ENCODE data around the gene SUFU. TPM values are rescaled to one million over a fixed set of nuclear protein-coding genes. Genes with fewer than 3 reads are reported as not detected.

The SUFU gene
- total RNA-seq, 1 experiment from 2014 or later: 13.1 TPM

DNA sequence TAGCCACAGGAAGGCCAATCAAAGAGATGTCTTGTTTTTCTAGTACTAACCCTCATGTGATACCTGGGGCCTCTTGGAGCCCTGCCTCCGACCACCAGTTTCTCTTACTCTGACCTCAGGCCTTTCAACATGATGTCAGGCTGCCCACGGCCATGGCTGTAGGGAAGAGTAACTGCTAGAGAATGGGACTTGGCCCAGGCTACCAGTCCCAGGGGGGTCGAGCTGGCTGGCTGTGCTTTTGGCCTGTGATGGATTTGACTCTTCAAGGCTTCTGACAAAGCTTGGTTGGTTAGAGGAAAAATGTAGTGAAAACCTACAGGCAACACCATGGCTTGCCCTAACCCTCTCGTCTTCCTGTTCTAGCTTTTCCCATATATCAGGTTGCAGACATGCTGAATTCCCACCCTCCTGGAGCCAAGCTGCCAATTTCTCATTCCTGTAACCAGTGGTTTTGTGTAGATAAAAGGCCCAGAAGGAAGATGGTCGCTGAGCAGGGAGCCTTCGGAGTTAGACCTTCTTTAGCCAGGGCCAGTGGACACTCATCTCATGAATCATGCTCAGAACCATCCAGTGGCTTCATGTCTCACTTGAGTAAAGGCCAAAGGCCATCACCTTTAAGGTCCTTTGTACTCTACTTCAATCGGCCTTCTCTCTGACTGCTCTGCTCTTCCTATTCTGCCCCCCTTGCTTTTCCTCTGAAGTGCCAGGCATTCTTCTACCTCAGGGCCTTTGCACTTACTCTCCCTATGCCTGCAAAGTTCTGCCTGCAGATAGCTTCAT lies 19.7 kb downstream of the SUFU start (continued):
- TF ChIP-seq, protein P1, sequence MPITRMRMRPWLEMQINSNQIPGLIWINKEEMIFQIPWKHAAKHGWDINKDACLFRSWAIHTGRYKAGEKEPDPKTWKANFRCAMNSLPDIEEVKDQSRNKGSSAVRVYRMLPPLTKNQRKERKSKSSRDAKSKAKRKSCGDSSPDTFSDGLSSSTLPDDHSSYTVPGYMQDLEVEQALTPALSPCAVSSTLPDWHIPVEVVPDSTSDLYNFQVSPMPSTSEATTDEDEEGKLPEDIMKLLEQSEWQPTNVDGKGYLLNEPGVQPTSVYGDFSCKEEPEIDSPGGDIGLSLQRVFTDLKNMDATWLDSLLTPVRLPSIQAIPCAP (CRISPR knock-in tag; IDR thresholded peaks at IDR 0.05): no peak
- no peak for TF ChIP-seq KAT7 (CRISPR knock-in tag; IDR thresholded peaks at IDR 0.05; ENCODE audit: borderline replicate concordance)
- TF ChIP-seq, protein P2, sequence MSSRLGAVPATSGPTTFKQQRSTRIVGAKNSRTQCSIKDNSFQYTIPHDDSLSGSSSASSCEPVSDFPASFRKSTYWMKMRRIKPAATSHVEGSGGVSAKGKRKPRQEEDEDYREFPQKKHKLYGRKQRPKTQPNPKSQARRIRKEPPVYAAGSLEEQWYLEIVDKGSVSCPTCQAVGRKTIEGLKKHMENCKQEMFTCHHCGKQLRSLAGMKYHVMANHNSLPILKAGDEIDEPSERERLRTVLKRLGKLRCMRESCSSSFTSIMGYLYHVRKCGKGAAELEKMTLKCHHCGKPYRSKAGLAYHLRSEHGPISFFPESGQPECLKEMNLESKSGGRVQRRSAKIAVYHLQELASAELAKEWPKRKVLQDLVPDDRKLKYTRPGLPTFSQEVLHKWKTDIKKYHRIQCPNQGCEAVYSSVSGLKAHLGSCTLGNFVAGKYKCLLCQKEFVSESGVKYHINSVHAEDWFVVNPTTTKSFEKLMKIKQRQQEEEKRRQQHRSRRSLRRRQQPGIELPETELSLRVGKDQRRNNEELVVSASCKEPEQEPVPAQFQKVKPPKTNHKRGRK (CRISPR knock-in tag; IDR thresholded peaks at IDR 0.05; ENCODE audit: borderline replicate concordance): no peak

DNA sequence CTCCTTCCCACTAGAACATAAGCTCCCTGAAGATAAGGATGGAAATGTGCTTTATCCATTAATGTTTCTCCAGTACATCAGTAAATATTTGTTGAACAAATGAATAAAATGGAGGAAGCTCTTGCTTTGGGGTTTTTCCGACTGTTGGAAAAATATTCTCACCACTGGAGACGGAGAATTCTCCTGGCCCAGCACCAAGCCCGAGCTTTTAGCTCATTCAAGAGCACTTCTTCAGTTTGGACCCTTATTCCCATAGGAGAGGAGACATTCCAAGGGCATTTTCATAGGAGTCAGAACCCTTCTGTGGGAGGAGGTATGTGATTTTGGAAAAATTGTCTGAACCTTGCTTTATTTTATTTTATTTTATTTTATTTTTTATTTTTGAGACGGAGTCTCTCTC lies 21.0 kb downstream of the SUFU start:
- TF ChIP-seq, protein P3, sequence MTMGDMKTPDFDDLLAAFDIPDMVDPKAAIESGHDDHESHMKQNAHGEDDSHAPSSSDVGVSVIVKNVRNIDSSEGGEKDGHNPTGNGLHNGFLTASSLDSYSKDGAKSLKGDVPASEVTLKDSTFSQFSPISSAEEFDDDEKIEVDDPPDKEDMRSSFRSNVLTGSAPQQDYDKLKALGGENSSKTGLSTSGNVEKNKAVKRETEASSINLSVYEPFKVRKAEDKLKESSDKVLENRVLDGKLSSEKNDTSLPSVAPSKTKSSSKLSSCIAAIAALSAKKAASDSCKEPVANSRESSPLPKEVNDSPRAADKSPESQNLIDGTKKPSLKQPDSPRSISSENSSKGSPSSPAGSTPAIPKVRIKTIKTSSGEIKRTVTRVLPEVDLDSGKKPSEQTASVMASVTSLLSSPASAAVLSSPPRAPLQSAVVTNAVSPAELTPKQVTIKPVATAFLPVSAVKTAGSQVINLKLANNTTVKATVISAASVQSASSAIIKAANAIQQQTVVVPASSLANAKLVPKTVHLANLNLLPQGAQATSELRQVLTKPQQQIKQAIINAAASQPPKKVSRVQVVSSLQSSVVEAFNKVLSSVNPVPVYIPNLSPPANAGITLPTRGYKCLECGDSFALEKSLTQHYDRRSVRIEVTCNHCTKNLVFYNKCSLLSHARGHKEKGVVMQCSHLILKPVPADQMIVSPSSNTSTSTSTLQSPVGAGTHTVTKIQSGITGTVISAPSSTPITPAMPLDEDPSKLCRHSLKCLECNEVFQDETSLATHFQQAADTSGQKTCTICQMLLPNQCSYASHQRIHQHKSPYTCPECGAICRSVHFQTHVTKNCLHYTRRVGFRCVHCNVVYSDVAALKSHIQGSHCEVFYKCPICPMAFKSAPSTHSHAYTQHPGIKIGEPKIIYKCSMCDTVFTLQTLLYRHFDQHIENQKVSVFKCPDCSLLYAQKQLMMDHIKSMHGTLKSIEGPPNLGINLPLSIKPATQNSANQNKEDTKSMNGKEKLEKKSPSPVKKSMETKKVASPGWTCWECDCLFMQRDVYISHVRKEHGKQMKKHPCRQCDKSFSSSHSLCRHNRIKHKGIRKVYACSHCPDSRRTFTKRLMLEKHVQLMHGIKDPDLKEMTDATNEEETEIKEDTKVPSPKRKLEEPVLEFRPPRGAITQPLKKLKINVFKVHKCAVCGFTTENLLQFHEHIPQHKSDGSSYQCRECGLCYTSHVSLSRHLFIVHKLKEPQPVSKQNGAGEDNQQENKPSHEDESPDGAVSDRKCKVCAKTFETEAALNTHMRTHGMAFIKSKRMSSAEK (CRISPR knock-in tag; IDR thresholded peaks at IDR 0.05; ENCODE audit: borderline replicate concordance): no peak
- no peak for TF ChIP-seq NFYB (CRISPR knock-in tag; conservative IDR thresholded peaks at IDR 0.05; ENCODE audit: low read depth)
- no peak for TF ChIP-seq ZNF423 (CRISPR knock-in tag; IDR thresholded peaks at IDR 0.05)
- Mint-ChIP-seq H3K36me3 (peaks cover 3% of the 10 kb centered on the region; the same call in 1 of the 2 replicates), H3K27ac (no peak overlapping the region), H3K4me3 (no peak overlapping the region), H3K9me3 (peaks cover 3% of the 10 kb centered on the region; the same call in 1 of the 2 replicates), H3K4me1 (no peaks in the 10 kb centered on the region), H3K27me3 (ENCODE audit: low read depth) (no peaks in the 10 kb centered on the region)
- POLR2A ChIA-PET: interaction anchor here (0.5 kb wide), 1 partner anchor 12 kb away, joined by 6 read pairs; no protein-coding TSS in a partner anchor
- ATAC-seq (no peak), DNase-seq (ENCODE audit: low spot score) (no peak)
- CTCF ChIA-PET: interaction anchor here (0.6 to 0.9 kb wide), 4 partner anchors 20 to 55 kb away, joined by 3 to 4 read pairs (median 4); partner anchors contain the start of genes ACTR1A and SUFU

DNA sequence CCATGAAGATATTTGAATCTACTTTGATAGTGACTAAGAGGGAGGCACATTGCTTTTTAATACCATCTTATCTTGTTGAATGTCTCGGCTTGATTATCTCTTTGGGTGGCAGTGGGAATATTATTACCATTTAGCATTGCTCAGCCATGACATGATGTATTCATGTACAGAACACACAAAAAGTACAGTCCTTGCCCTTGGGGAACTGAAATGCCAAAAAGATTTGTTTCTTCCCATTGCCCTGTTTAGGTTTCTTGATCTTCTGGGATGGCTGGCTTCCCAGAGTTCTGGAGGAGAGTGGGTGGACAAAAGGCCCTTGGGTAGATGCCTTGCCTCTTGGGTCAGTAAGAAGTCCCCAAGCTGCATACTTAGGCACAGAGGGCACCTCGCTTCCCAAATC lies 23.8 kb downstream of the SUFU start:
- H3K27me3 Mint-ChIP-seq (ENCODE audit: low read depth): no peaks in the 10 kb centered on the region
- ChIA-PET POLR2A (no interaction called here), CTCF (no interaction called here)
- TF ChIP-seq ZNF416 (CRISPR knock-in tag; IDR thresholded peaks at IDR 0.05): no peak
- TF ChIP-seq SOX15 (CRISPR knock-in tag; IDR thresholded peaks at IDR 0.05): no peak
- no peak for TF ChIP-seq TP53 (CRISPR knock-in tag; IDR thresholded peaks at IDR 0.05)
- TF ChIP-seq, protein P4, sequence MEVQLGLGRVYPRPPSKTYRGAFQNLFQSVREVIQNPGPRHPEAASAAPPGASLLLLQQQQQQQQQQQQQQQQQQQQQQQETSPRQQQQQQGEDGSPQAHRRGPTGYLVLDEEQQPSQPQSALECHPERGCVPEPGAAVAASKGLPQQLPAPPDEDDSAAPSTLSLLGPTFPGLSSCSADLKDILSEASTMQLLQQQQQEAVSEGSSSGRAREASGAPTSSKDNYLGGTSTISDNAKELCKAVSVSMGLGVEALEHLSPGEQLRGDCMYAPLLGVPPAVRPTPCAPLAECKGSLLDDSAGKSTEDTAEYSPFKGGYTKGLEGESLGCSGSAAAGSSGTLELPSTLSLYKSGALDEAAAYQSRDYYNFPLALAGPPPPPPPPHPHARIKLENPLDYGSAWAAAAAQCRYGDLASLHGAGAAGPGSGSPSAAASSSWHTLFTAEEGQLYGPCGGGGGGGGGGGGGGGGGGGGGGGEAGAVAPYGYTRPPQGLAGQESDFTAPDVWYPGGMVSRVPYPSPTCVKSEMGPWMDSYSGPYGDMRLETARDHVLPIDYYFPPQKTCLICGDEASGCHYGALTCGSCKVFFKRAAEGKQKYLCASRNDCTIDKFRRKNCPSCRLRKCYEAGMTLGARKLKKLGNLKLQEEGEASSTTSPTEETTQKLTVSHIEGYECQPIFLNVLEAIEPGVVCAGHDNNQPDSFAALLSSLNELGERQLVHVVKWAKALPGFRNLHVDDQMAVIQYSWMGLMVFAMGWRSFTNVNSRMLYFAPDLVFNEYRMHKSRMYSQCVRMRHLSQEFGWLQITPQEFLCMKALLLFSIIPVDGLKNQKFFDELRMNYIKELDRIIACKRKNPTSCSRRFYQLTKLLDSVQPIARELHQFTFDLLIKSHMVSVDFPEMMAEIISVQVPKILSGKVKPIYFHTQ (CRISPR knock-in tag; IDR thresholded peaks at IDR 0.05): no peak
- TF ChIP-seq, protein P5, sequence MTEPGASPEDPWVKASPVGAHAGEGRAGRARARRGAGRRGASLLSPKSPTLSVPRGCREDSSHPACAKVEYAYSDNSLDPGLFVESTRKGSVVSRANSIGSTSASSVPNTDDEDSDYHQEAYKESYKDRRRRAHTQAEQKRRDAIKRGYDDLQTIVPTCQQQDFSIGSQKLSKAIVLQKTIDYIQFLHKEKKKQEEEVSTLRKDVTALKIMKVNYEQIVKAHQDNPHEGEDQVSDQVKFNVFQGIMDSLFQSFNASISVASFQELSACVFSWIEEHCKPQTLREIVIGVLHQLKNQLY (CRISPR knock-in tag; IDR thresholded peaks at IDR 0.05): no peak
- no peak for TF ChIP-seq ZNF317 (CRISPR knock-in tag; IDR thresholded peaks at IDR 0.05; ENCODE audit: borderline replicate concordance, low read depth)
- TF ChIP-seq, protein P6, sequence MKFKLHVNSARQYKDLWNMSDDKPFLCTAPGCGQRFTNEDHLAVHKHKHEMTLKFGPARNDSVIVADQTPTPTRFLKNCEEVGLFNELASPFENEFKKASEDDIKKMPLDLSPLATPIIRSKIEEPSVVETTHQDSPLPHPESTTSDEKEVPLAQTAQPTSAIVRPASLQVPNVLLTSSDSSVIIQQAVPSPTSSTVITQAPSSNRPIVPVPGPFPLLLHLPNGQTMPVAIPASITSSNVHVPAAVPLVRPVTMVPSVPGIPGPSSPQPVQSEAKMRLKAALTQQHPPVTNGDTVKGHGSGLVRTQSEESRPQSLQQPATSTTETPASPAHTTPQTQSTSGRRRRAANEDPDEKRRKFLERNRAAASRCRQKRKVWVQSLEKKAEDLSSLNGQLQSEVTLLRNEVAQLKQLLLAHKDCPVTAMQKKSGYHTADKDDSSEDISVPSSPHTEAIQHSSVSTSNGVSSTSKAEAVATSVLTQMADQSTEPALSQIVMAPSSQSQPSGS (CRISPR knock-in tag; IDR thresholded peaks at IDR 0.05; ENCODE audit: borderline replicate concordance, low read depth): no peak
- H3K4me3 Mint-ChIP-seq: no peak overlapping the region
- peaks cover 3% of the 10 kb centered on the region; the same call in 1 of the 2 replicates for H3K9me3 Mint-ChIP-seq
- DNase-seq (ENCODE audit: low spot score): no peak
- no peak for ATAC-seq
- peaks cover 3% of the 10 kb centered on the region; the same call in 1 of the 2 replicates for H3K36me3 Mint-ChIP-seq
- H3K27ac Mint-ChIP-seq: no peak overlapping the region
- H3K4me1 Mint-ChIP-seq: no peaks in the 10 kb centered on the region
